ENCODE measurements around the gene TOPAZ1. TPM values are rescaled to one million over a fixed set of nuclear protein-coding genes. Genes with fewer than 3 reads are reported as not detected.

The TOPAZ1 gene
- total RNA-seq, 4 donors from 2014 or later = not detected

- no peak for TF ChIP-seq POLR2AphosphoS5 (IDR thresholded peaks at IDR 0.05)
- TF ChIP-seq POLR2A (IDR thresholded peaks at IDR 0.05) = no peak
- TF ChIP-seq CTCF (IDR thresholded peaks at IDR 0.05) = no peak
- TF ChIP-seq EP300 (IDR thresholded peaks at IDR 0.05) = no peak
These were observed 124.3 kb downstream of the TOPAZ1 start for GRCh38 chr3:44365952-44366351.

GRCh38 chr3:44375450-44375849, 133.8 kb downstream of the TOPAZ1 start:
- Histone ChIP-seq H3K27me3 (no peaks in the 10 kb centered on the region), H3K4me3 (no peak overlapping the region), H3K4me1 (no peaks in the 10 kb centered on the region), H3K9me3 (no peaks in the 10 kb centered on the region), H3K36me3 (peaks cover 0 to 27% of the 10 kb centered on the region in 2 donors), H3K27ac (no peak overlapping the region)
- no peak for ATAC-seq
- TF ChIP-seq EP300 (IDR thresholded peaks at IDR 0.05) (no peak), POLR2A (IDR thresholded peaks at IDR 0.05) (no peak), CTCF (IDR thresholded peaks at IDR 0.05) (no peak), POLR2AphosphoS5 (IDR thresholded peaks at IDR 0.05) (no peak)
- WGBS, 2 donors (ENCODE audit: low coverage in 1 of 2) = 100% methylated on average over 1 of the region's 1 CpG; no CpG with 5 or more reads in 1 of the 2 donors

More at GRCh38 chr3:44365952-44366351, 124.3 kb downstream of the TOPAZ1 start:
- no peaks in the 10 kb centered on the region for H3K9me3 ChIP-seq
- no peaks in the 10 kb centered on the region for H3K27me3 ChIP-seq
- H3K27ac ChIP-seq = no peak overlapping the region
- no peak for ATAC-seq
- peaks cover 0 to 65% of the 10 kb centered on the region in 2 donors for H3K36me3 ChIP-seq
- H3K4me3 ChIP-seq = no peak overlapping the region
- no peaks in the 10 kb centered on the region for H3K4me1 ChIP-seq
- 75 to 100% methylated on average over 1 of the region's 1 CpG for WGBS, 2 donors (ENCODE audit: low coverage in 1 of 2)

Other genes starting within 250 kb of the TOPAZ1 start
- 10 to 100 TPM; 25.8 to 56.2 (median 45.9) TPM for gene TCAIM, start 96.9 kb downstream of the TOPAZ1 start, total RNA-seq
- gene ZNF445, start 235.8 kb downstream of the TOPAZ1 start, total RNA-seq = 10 to 100 TPM in 3 of 4 donors, 1 to 10 TPM in 1; 8.9 to 15.2 (median 12.6) TPM